ENCODE measurements around the gene KAT14.
"Not testable (repeated sequence)": the region's sequence is repeated elsewhere in the genome, so short reads cannot be mapped to it uniquely, and the experiment has no call there.

KAT14 gene

GRCh38 chr20:18137412-18138265, at the start of gene KAT14, which contains the start of gene PET117:
TSS of gene KAT14 (plus strand) at chr20:18137863. CDS start at chr20:18142661, 4,798 bp downstream.
TSS of gene PET117 (plus strand) at chr20:18137863. CDS start at chr20:18137956, 93 bp downstream.
- DNase-seq, result peak; percentile 78

GRCh38 chr20:18088298-18088697, 49.4 kb upstream of the KAT14 start:
- DNase-seq, result not testable (repeated sequence)

- not testable (repeated sequence) for DNase-seq
Measured at GRCh38 chr20:18088841-18089240, 48.8 kb upstream of the KAT14 start.

- no peak for DNase-seq
Measured at GRCh38 chr20:18090044-18090443, 47.6 kb upstream of the KAT14 start.

- DNase-seq, result no peak
Measured at GRCh38 chr20:18090477-18090876, 47.2 kb upstream of the KAT14 start.

GRCh38 chr20:18091623-18092022, 46.0 kb upstream of the KAT14 start:
- no peak for DNase-seq

GRCh38 chr20:18092890-18093289, 44.8 kb upstream of the KAT14 start:
- no peak for DNase-seq

GRCh38 chr20:18093388-18093787, 44.3 kb upstream of the KAT14 start:
- no peak for DNase-seq

GRCh38 chr20:18094191-18094590, 43.5 kb upstream of the KAT14 start:
- no peak for DNase-seq

GRCh38 chr20:18100569-18100968, 37.1 kb upstream of the KAT14 start:
- not testable (repeated sequence) for DNase-seq

GRCh38 chr20:18101125-18101810, 36.4 kb upstream of the KAT14 start:
- no peak for DNase-seq

- DNase-seq, result no peak
Measured at GRCh38 chr20:18103497-18103896, 34.2 kb upstream of the KAT14 start.

GRCh38 chr20:18108326-18108725, 29.3 kb upstream of the KAT14 start:
- no peak for DNase-seq

- not testable (repeated sequence) for DNase-seq
Measured at GRCh38 chr20:18128574-18128973, 9.1 kb upstream of the KAT14 start.

GRCh38 chr20:18132663-18133062, 5.0 kb upstream of the KAT14 start:
- DNase-seq, result no peak

GRCh38 chr20:18133962-18134361, 3.7 kb upstream of the KAT14 start:
- no peak for DNase-seq

- no peak for DNase-seq
Measured at GRCh38 chr20:18138266-18138582, 561 bp downstream of the KAT14 start.

GRCh38 chr20:18138639-18139583, 1.2 kb downstream of the KAT14 start:
- DNase-seq, result no peak

GRCh38 chr20:18139832-18140231, 2.2 kb downstream of the KAT14 start:
- no peak for DNase-seq

GRCh38 chr20:18144541-18145099, 7.0 kb downstream of the KAT14 start:
- DNase-seq, result no peak

- DNase-seq, result no peak
Measured at GRCh38 chr20:18154342-18154741, 16.7 kb downstream of the KAT14 start.

GRCh38 chr20:18156045-18156444, 18.4 kb downstream of the KAT14 start:
- DNase-seq, result no peak

- no peak for DNase-seq
Measured at GRCh38 chr20:18164356-18164755, 26.7 kb downstream of the KAT14 start.
